ENCODE results near the gene RAD51B.

- TF ChIP-seq CTCF (conservative IDR thresholded peaks at IDR 0.05; ENCODE audit: low read depth, low read length) (no peak), EZH2 (IDR thresholded peaks at IDR 0.05; ENCODE audit: low read length, unreplicated experiment) (no peak)
These were observed 240.6 kb downstream of the RAD51B start for GRCh38 chr14:68060198-68060597.

Data from PC-3 (cell line).